HG03571 (cell line): ENCODE results near the gene DNAJC3.
"Not testable (repeated sequence)": the region's sequence is repeated elsewhere in the genome, so short reads cannot be mapped to it uniquely, and the experiment has no call there.

ENCODE experiments used
- ATAC-seq: cut with Tn5 transposase; IDR thresholded peaks from one replicate; pipeline ENCODE4 v1.9.1; 2021; ENCODE audit not compliant: unreplicated experiment

Gene DNAJC3

DNA sequence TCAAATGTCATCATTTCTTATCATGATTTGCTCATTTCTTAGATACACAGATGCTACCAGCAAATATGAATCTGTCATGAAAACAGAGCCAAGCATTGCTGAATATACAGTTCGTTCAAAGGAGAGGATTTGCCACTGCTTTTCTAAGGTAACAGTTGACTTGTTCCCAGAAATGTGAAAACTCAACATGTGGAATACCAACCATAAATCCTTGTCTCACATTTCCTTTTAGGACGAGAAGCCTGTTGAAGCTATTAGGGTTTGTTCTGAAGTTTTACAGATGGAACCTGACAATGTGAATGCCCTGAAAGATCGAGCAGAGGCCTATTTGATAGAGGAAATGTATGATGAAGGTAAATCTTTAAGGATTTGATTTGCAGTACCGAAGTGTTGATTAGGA is 86.7 kb downstream of the DNAJC3 start:
- ATAC-seq, result no peak

GRCh38 chr13:95771905-95772304 is 95.0 kb downstream of the DNAJC3 start:
- no peak for ATAC-seq

DNA sequence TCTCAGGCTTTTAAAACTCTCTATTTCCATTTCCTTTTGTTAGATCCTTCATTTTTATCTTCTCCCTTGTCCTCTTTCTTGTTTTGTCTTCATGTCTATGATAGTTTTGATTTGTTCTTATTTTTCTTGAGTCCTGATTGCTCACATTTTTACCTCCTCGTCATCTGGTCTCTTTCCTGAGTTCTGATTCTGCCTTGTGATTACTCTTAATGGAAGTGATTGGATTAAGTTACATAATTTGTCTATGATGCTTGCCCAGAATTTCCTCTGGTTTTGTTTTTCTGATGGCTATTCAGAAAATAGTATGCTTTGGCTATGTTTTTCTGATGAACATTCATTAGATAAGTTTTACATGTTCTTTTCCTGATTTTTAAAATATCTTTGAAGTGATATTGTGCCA is 102.6 kb downstream of the DNAJC3 start:
- ATAC-seq, result no peak

- ATAC-seq, result no peak
Measured at GRCh38 chr13:95781016-95781415, 104.1 kb downstream of the DNAJC3 start.

- not testable (repeated sequence) for ATAC-seq
Measured at GRCh38 chr13:95781940-95782339, 105.0 kb downstream of the DNAJC3 start.

DNA sequence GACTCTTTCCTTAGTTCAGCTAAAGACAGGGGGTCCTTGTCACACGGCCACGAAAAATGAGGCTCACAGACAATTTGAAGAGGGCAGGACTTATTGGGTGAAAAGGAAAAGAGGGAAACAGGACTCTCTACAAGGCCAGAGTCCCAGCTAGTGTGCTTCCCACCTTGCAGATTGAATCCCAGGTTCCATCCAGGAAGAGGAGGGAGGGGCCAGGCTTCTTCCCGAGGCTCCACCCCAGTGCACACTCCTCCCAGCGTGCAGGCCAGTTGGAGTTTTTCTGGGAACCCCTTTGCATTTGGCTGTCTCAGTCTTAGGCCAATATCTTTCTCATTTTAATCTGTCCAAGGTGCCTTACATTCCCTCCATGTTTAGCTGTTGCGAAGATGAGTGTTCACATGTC is 106.8 kb downstream of the DNAJC3 start:
- ATAC-seq, result no peak

- no peak for ATAC-seq
Measured at GRCh38 chr13:95784161-95784899, 107.4 kb downstream of the DNAJC3 start.

- no peak for ATAC-seq
Measured at GRCh38 chr13:95784900-95785290, 108.0 kb downstream of the DNAJC3 start.

DNA sequence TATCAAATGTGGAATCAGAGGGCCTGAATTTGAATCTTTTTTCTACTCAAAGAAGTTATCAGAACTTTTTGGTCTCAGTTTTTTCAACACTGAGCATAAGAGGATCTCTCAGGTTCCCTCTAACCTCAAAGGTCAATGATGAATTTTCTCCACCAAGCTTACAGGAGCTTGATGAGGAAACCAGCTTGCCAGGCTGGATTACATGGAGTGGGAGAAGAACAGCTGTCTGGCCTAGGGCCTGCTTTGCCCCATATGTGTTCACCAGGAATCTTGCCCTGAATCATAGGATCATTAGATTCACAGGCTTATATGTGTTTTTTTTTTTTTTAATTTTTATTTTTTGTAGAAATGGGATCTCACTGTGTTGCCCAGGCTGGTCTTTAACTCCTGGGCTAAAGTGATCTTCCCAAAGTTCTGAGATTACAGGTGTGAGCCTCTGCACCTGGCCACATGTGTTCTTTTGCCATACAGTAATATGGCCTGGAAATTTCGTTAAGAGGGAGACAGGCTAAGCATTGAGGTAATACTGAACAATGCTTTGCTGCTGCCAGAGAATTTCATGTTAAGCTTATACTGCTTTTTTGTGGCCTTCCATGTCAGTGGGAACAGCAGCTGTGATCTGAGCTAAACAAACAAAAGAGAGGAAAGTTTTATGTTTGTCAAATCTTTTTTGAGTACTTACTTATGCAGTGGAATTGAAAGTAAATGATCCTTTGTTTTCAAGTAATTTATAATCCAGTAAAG is 110.6 kb downstream of the DNAJC3 start:
- ATAC-seq, result no peak

DNA sequence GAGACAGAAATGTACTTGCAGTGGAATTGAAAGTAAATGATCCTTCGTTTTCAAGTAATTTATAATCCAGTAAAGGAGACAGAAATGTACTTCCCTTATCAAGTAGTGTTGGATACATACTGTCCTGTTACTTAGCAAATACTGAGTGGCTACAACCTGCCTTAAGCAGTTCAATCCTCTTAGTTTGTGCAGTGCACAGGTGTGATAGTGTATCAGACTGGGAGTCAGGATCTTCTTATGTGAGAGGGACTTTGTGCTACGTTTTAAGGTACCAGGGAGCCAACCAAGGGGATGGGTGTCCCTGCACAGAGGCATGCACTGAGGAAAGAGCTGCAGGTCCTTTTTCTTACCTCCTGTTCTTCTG is 111.1 kb downstream of the DNAJC3 start:
- no peak for ATAC-seq

DNA sequence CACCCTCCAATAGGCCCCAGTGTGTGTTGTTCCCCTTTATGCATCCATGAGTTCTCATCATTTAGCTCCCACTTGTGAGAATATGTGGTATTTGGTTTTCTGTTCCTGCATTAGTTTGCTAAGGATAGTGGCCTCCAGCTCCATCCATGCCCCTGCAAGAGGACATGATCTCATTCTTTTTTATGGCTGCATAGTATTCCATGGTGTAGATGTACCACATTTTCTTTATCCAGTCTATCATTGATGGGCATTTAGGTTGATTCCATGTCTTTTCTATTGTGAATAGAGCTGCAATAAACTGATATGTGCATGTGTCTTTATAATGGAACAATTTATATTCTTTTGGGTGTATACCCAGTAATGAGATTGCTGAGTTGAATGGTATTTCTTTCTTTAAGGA is 112.4 kb downstream of the DNAJC3 start:
- ATAC-seq, result not testable (repeated sequence)

DNA sequence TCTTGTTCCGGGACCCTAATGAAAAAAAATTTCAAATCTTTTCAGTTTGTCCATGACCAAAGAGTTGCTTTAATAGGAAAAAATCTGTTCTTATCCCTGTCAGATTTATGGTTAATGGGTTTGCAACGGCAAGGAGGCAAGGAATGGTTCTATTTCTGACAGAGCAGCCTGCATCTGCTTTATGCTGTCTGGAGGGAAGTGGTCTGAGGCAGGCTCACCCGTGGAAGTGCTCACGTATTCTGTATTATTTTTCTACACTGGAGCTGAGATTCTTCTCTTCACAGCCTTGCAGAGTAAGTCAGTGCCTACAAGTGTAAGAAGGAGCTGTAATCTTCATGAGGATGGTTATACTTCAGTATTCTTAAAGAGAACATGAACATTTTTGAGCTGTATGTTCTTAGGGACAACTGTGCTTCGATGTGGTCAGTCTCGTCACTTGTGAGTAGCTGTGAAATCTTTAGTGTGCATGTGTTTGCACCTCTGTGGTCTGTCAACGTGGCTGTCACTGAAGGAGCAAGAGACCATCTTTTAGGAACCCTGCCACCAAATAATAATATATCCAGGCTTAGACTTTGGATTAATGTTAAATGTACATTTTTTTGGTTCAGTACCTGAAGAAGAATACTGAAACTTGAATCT is 114.3 kb downstream of the DNAJC3 start:
- ATAC-seq, result no peak

DNA sequence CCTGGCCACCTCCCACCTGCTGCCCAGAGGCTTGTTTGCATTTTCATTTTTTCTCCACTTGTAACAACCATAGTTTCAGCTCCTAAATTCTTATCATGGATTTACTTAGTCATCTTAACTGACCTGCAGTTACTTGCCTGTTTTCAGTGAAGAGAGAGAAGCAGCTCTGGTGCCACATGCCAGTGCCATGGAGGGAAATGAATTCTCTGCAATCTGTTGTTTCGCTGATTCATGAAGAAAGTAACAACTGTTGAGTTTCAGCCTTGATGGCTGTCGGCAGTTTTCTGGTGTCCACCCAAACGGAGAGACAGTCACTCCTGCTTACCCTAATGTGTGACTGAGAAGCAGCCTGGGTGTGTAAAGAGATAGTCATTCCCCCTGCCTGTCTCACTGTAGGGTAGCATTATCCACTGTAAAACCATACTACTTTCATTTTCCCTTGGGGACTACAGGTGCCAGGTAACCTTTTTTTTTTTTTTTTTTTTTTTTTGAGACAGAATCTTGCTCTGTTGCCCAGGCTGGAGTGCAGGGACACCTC is 116.1 kb downstream of the DNAJC3 start:
- no peak for ATAC-seq

DNA sequence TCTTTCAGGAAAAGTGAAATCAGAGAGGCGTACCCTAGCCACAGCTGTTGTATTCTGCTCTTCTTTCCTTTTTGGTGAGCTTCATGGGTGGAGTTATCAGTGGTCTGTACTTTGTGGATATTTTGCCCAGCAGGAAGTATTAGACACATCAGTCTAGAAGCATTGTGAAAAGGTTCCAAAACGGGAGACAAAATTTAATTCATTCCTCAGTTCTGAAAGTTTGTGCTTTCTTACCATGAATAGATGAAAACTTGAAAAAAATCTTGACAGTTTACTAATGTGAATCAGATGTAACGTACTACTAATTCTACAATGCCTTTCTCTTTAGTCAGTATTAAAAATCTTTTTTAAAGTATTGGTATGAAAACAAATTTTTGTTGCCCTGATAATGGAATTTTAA is 116.8 kb downstream of the DNAJC3 start:
- no peak for ATAC-seq

GRCh38 chr13:95797016-95797415 is 120.1 kb downstream of the DNAJC3 start:
- no peak for ATAC-seq

DNA sequence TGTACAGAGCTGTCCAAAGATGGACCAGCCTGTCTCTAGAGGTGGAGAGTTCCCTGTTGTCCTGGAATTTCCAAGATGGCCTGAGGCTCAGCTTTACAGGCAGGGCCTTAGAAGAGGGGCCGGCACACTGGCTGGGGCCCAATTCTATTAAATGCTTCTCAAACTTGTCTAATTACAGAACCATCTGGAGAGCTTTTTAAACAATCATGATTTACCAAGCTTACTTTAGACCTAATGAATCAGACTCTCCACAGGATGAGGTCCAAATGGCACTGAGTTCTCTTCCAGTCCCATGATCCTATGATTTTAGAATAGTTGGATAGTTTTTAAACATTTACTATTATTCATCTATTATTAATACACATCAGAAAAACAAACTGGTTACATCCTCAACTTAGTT is 123.5 kb downstream of the DNAJC3 start:
- no peak for ATAC-seq

DNA sequence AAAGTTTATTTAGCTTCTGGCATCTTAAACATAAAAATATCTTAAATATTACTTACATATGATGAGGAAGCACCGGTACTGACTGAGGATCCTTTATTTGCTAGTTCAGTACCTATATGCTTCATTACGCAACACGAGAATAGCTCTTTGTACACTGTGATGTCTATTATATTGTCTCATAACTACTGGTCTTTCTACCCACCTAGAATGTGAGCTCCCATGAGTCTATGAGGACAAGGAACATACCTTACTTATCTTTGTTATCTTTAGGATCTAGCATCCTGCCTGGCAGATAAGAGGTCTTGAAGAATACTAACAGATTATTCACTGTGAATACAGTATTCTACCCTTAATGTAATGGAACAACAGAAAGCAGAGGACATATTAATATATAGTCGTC is 124.9 kb downstream of the DNAJC3 start:
- ATAC-seq, result no peak

- no peak for ATAC-seq
Measured at GRCh38 chr13:95805921-95806320, 129.0 kb downstream of the DNAJC3 start.

DNA sequence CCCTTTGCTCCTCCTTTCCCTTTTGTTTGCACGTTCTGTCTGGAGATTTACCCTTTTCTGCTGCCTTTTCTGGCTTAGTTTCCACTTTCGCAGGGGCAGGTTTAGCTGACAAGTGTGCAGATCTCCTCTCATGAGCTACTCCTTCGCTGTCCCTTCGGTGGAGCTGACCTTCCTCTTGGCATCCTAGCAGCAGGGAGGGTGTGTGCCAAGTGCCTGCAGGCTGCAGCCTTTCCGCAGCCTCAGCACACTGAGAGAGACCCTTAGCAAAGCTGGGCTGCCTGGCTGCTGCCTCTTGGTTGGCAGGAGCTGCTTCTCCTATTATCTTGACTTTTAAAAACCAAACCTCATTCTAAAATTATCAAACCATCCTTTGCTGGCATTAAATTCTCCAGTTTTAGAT is 132.5 kb downstream of the DNAJC3 start:
- no peak for ATAC-seq

GRCh38 chr13:95813139-95813538 is 136.2 kb downstream of the DNAJC3 start:
- no peak for ATAC-seq

DNA sequence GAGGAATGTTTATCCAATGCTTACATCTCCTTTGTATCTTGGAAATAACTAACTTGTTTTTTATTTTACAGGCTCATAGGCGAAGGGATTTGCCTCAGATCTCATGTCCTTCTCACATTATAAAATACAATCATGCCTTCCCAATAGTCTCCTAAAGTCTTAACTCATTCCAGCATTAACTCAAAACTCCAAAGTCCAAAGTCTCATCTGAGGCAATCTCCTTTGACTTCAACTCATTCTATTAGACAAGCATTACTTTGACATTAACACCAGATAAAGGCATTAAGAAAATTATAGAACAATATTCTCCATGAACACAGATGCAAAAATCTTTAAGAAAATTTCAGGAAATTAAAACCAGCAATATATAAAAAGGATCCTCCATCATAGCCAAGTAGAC is 137.6 kb downstream of the DNAJC3 start:
- ATAC-seq, result no peak

GRCh38 chr13:95822303-95822702 is 145.4 kb downstream of the DNAJC3 start:
- no peak for ATAC-seq
